GM10248 (cell line): ENCODE results near the gene HK1.

ENCODE experiments used
- CTCF ChIA-PET: fragments of 300-600 bp; sonication (Branson Sonifier 250); formaldehyde crosslinking; extraction: SDS; loops from one replicate; lab custom pipeline; 2021; ENCODE audit warnings: antibody characterized with exemption; lab: Yijun Ruan, JAX
- POLR2A ChIA-PET: fragments of 350-650 bp; sonication (Branson Sonifier 250); formaldehyde crosslinking; extraction: SDS; loops from one replicate; lab custom pipeline; 2020; ENCODE audit warnings: antibody characterized with exemption; lab: Yijun Ruan, JAX
- DNase-seq: peaks from one replicate; pipeline ENCODE4 v3.0.0; 2012; ENCODE audit errors: extremely low spot score
- CTCF ChIP-seq: IDR thresholded peaks from 2 replicates; pipeline ENCODE4 v1.5.1; 2012; ENCODE audit warnings: mild to moderate bottlenecking, low read depth; ENCODE audit errors: extremely low read depth, missing control alignments, control extremely low read depth

HK1 gene

GRCh38 chr10:69426376-69426727 lies 148.1 kb downstream of the HK1 start:
- CTCF ChIA-PET = interaction anchor here (1.0 to 2.6 kb wide), 2 partner anchors 9 to 80 kb away, joined by 3 to 11 read pairs; partner anchors contain the start of gene TACR2
- POLR2A ChIA-PET = interaction anchor here (0.6 kb wide), 1 partner anchor 1363 kb away, joined by 3 read pairs; no protein-coding TSS in a partner anchor
- no peak for DNase-seq
- no peak for TF ChIP-seq CTCF

GRCh38 chr10:69428165-69428564 lies 149.9 kb downstream of the HK1 start:
- no peak for DNase-seq
- no peak for TF ChIP-seq CTCF
- CTCF ChIA-PET = interaction anchor here (1.3 to 2.6 kb wide), 5 partner anchors 11 to 79 kb away, joined by 3 to 11 read pairs (median 6); partner anchors contain the start of gene TACR2
- POLR2A ChIA-PET = no interaction called here

GRCh38 chr10:69434169-69434568 lies 155.9 kb downstream of the HK1 start:
- DNase-seq = no peak
- CTCF ChIA-PET = interaction anchor here (1.4 to 1.8 kb wide), 3 partner anchors 15 to 81 kb away, joined by 3 to 5 read pairs (median 4); no protein-coding TSS in a partner anchor
- TF ChIP-seq CTCF = no peak
- POLR2A ChIA-PET = no interaction called here

GRCh38 chr10:69434926-69435325 lies 156.6 kb downstream of the HK1 start:
- DNase-seq = no peak
- POLR2A ChIA-PET = no interaction called here
- no peak for TF ChIP-seq CTCF
- CTCF ChIA-PET = interaction anchor here (1.8 to 4.6 kb wide), 2 partner anchors 14 to 80 kb away, joined by 4 to 29 read pairs; partner anchors contain the start of gene TSPAN15

- ChIA-PET CTCF (interaction anchor here (1.0 to 4.6 kb wide), 3 partner anchors 11 to 27 kb away, joined by 3 to 29 read pairs (median 4); partner anchors contain the start of gene TSPAN15), POLR2A (no interaction called here)
- no peak for DNase-seq
- TF ChIP-seq CTCF = no peak
These were observed 157.7 kb downstream of the HK1 start for GRCh38 chr10:69435966-69436520.

- TF ChIP-seq CTCF = no peak
- DNase-seq = no peak
- ChIA-PET POLR2A (no interaction called here), CTCF (interaction anchor here (1.2 to 4.6 kb wide), 2 partner anchors 11 to 25 kb away, joined by 3 to 29 read pairs; partner anchors contain the start of gene TSPAN15)
These were observed 159.3 kb downstream of the HK1 start for GRCh38 chr10:69437321-69438259.
